HEK293 (cell line): ENCODE results near the gene CNIH3.

Source experiments
- CTCF ChIP-seq: fragments of 450-650 bp; formaldehyde crosslinking; IDR thresholded peaks from 2 replicates; pipeline ENCODE4 v1.5.1; 2016; ENCODE audit warnings: missing biosample characterization, missing genetic modification characterization
- ELK4 ChIP-seq: IDR thresholded peaks from 2 replicates; pipeline ENCODE4 v1.6.1; 2011; ENCODE audit warnings: mild to moderate bottlenecking, low read depth, low read length, borderline replicate concordance
- HOXC10 ChIP-seq: sonication (generic); formaldehyde crosslinking; IDR thresholded peaks from 2 replicates; pipeline ENCODE4 v1.8.1; 2023; ENCODE audit warnings: mild to moderate bottlenecking, missing genetic modification reagents
- KLF17 ChIP-seq: fragments of 450-650 bp; formaldehyde crosslinking; IDR thresholded peaks from 2 replicates; pipeline ENCODE4 v1.5.1; 2016; ENCODE audit warnings: missing biosample characterization, missing genetic modification characterization
- PATZ1 ChIP-seq: fragments of 450-650 bp; formaldehyde crosslinking; IDR thresholded peaks from 2 replicates; pipeline ENCODE4 v1.5.1; 2016; ENCODE audit warnings: missing biosample characterization, missing genetic modification characterization
- REPIN1 ChIP-seq: fragments of 450-650 bp; formaldehyde crosslinking; IDR thresholded peaks from 2 replicates; pipeline ENCODE4 v1.5.1; 2017; ENCODE audit warnings: missing biosample characterization, missing genetic modification characterization, low read depth
- SCRT2 ChIP-seq: fragments of 450-650 bp; formaldehyde crosslinking; IDR thresholded peaks from 2 replicates; pipeline ENCODE4 v1.5.1; 2016; ENCODE audit warnings: missing biosample characterization, missing genetic modification characterization
- SETDB1 ChIP-seq: IDR thresholded peaks from one replicate; pipeline ENCODE4 v1.6.1; 2017; ENCODE audit warnings: mild to moderate bottlenecking, low read length, moderate library complexity, mixed read lengths; ENCODE audit not compliant: insufficient read length
- TCF7L2 ChIP-seq: IDR thresholded peaks from 2 replicates; pipeline ENCODE4 v1.6.1; 2011; ENCODE audit warnings: low read depth, mild to moderate bottlenecking, inconsistent platforms, low read length, moderate library complexity, borderline replicate concordance
- YY1 ChIP-seq: fragments of 450-650 bp; formaldehyde crosslinking; IDR thresholded peaks from 2 replicates; pipeline ENCODE4 v1.5.1; 2018; ENCODE audit warnings: missing biosample characterization, missing genetic modification characterization
- ZBTB17 ChIP-seq: fragments of 450-650 bp; formaldehyde crosslinking; IDR thresholded peaks from 2 replicates; pipeline ENCODE4 v1.5.1; 2016; ENCODE audit warnings: missing biosample characterization, missing genetic modification characterization
- ZFP69B ChIP-seq: fragments of 450-650 bp; formaldehyde crosslinking; IDR thresholded peaks from 2 replicates; pipeline ENCODE4 v1.5.1; 2016; ENCODE audit warnings: missing biosample characterization, missing genetic modification characterization
- ZNF175 ChIP-seq: fragments of 450-650 bp; formaldehyde crosslinking; IDR thresholded peaks from 2 replicates; pipeline ENCODE4 v1.5.1; 2016; ENCODE audit warnings: missing biosample characterization, missing genetic modification characterization
- ZNF24 ChIP-seq: fragments of 450-650 bp; formaldehyde crosslinking; IDR thresholded peaks from 2 replicates; pipeline ENCODE4 v1.5.1; 2016; ENCODE audit warnings: missing biosample characterization, missing genetic modification characterization
- ZNF302 ChIP-seq: fragments of 450-650 bp; formaldehyde crosslinking; IDR thresholded peaks from 2 replicates; pipeline ENCODE4 v1.5.1; 2016; ENCODE audit warnings: missing biosample characterization, missing genetic modification characterization, low read depth
- ZNF37A ChIP-seq: fragments of 450-650 bp; IDR thresholded peaks from 2 replicates; pipeline ENCODE4 v1.5.1; 2018; ENCODE audit warnings: missing biosample characterization, missing genetic modification characterization
- ZNF394 ChIP-seq: fragments of 450-650 bp; formaldehyde crosslinking; IDR thresholded peaks from 2 replicates; pipeline ENCODE4 v1.5.1; 2016; ENCODE audit warnings: missing biosample characterization, missing genetic modification characterization, mild to moderate bottlenecking, moderate library complexity, borderline replicate concordance
- ZNF404 ChIP-seq: fragments of 450-650 bp; formaldehyde crosslinking; IDR thresholded peaks from 2 replicates; pipeline ENCODE4 v1.5.1; 2017; ENCODE audit warnings: missing biosample characterization, missing genetic modification characterization
- ZNF416 ChIP-seq: fragments of 450-650 bp; formaldehyde crosslinking; IDR thresholded peaks from 2 replicates; pipeline ENCODE4 v1.5.1; 2016; ENCODE audit warnings: missing biosample characterization, missing genetic modification characterization
- ZNF513 ChIP-seq: fragments of 450-650 bp; IDR thresholded peaks from 2 replicates; pipeline ENCODE4 v1.5.1; 2018; ENCODE audit warnings: missing biosample characterization, missing genetic modification characterization
- ZNF518A ChIP-seq: fragments of 450-650 bp; formaldehyde crosslinking; conservative IDR thresholded peaks from 2 replicates; pipeline ENCODE4 v1.5.1; 2016; ENCODE audit warnings: low read depth, missing biosample characterization, missing genetic modification characterization
- ZNF544 ChIP-seq: fragments of 450-650 bp; formaldehyde crosslinking; IDR thresholded peaks from 2 replicates; pipeline ENCODE4 v1.5.0; 2017; ENCODE audit warnings: missing biosample characterization, missing genetic modification characterization
- ZNF621 ChIP-seq: fragments of 450-650 bp; formaldehyde crosslinking; IDR thresholded peaks from 2 replicates; pipeline ENCODE4 v1.5.1; 2017; ENCODE audit warnings: missing biosample characterization, missing genetic modification characterization
- ZNF654 ChIP-seq: fragments of 450-650 bp; formaldehyde crosslinking; IDR thresholded peaks from 2 replicates; pipeline ENCODE4 v1.5.1; 2016; ENCODE audit warnings: low read depth, missing biosample characterization, missing genetic modification characterization
- ZNF707 ChIP-seq: fragments of 450-650 bp; formaldehyde crosslinking; IDR thresholded peaks from 2 replicates; pipeline ENCODE4 v1.5.1; 2016; ENCODE audit warnings: missing biosample characterization, missing genetic modification characterization
- ZNF768 ChIP-seq: fragments of 450-650 bp; formaldehyde crosslinking; IDR thresholded peaks from 2 replicates; pipeline ENCODE4 v1.5.1; 2018; ENCODE audit warnings: missing biosample characterization, mild to moderate bottlenecking, missing genetic modification characterization

Gene CNIH3

GRCh38 chr1:224615861-224616755 lies at the start of gene CNIH3 (continued):
- TF ChIP-seq ZNF302 (tag by site-specific recombination) (peak; percentile 82; the same call in 1 of the 2 replicates), ZFP69B (tag by site-specific recombination) (peak; percentile 98), ZNF768 (tag by site-specific recombination) (peak; percentile 59; the same call in 1 of the 2 replicates), TCF7L2 (no peak), ZNF513 (tag by site-specific recombination) (no peak), ZNF24 (tag by site-specific recombination) (peak; percentile 95), ZNF404 (tag by site-specific recombination) (no peak), ZNF544 (tag by site-specific recombination) (no peak), ZNF654 (no peak), REPIN1 (tag by site-specific recombination) (peak; percentile 91), ZNF518A (tag by site-specific recombination) (peak; percentile 51; the same call in 1 of the 2 replicates), ZNF175 (tag by site-specific recombination) (no peak), ZNF707 (tag by site-specific recombination) (no peak; the same call in 1 of the 2 replicates), HOXC10 (CRISPR knock-in tag) (no peak), CTCF (tag by site-specific recombination) (peak; percentile 97), ZNF37A (tag by site-specific recombination) (no peak), ZNF394 (tag by site-specific recombination) (peak; percentile 68), ZBTB17 (tag by site-specific recombination) (peak; percentile 89), PATZ1 (peak; percentile 96), SETDB1 (peak; percentile 53), ZNF621 (tag by site-specific recombination) (no peak), YY1 (tag by site-specific recombination) (peak; percentile 73; the same call in 1 of the 2 replicates), ELK4 (no peak), SCRT2 (tag by site-specific recombination) (peak; percentile 99), KLF17 (tag by site-specific recombination) (peak; percentile 99), ZNF416 (tag by site-specific recombination) (no peak)
